T-helper 1 cell treated with Interleukin-12 subunit alpha and Interleukin-12 subunit beta and Interleukin-4 antibody, amounts not matched to agents 30 ng/mL and 1 ng/mL, for 36 hours (primary cell): ENCODE measurements around the gene NTPCR. TPM values are rescaled to one million over a fixed set of nuclear protein-coding genes. Genes with fewer than 3 reads are reported as not detected.

Experiments
- intact Hi-C: fragments of 100-400 bp; cut with micrococcal nuclease; formaldehyde crosslinking; loops from one replicate; pipeline ENCODE4 v1.15.1; 2024
- total RNA-seq: library from RNA; stranded (reverse); gene quantifications from 2 replicates; pipeline ENCODE4 v1.2.3, GENCODE V29; 2022

Gene NTPCR
- total RNA-seq, 1 donor from 2014 or later, result 26.7 TPM

- intact Hi-C loops, result no loop called here
These were observed 55.3 kb downstream of the NTPCR start for GRCh38 chr1:233005703-233006102.

DNA sequence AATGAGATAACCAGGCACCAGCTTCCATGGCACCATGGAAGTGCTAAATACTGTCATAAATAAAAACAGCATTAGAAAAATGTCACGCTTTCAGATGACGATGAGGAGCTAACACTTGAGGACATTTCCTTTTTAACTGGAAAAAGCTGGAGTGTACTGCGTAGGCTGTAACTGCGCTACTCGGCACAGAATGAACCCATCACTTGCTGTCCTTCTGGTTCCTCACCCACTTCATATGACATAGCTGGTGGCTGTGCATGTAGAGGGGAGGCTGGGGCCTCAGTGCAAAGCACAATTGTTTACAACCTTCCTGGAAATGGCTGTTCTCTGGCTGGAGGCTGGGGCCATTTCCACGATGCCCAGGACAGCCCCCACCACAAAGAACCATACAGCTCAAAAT lies 55.7 kb downstream of the NTPCR start:
- intact Hi-C loops, result no loop called here

DNA sequence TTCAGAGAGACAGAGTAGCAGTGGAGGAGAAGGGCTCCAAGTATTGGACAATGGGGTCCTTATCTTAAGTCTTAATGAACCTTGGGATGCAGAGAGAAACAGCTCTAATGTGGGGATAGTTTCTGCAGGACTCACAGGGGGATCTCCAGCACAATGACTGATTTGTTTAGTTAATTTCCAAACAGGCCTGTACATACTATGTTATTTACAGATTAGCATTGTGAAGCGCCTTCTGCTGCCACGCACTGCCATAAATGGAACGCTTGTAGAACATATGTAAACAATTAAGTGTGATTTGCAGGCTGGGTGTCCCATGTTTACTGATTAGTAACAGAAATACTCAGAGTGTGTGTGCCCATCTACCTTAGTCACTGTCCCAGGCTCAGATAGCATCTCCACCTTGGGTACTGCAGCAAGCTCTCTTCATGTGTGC lies 56.1 kb downstream of the NTPCR start:
- intact Hi-C loops, result no loop called here

DNA sequence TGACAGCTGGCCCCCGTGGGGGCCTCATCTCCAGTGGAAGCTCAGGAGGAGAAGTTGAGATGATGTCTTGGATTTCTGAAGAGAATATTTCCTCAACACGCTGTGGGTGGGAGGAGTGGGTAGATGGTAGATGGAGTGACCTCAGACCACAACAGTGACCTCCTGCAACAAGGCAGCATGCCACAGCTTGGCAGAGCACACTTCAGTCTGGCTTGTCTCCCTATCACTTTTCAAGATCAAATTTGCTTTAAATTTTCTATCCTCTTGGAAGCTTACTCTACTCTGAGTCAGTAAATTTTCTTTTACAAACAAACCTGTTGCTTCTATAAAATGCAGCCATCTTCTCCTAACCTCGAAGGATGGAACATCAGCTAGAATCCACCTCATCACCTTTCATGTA lies 59.7 kb downstream of the NTPCR start:
- intact Hi-C loops, result no loop called here

- intact Hi-C loops, result no loop called here
These were observed 61.6 kb downstream of the NTPCR start for GRCh38 chr1:233012021-233012420.

- intact Hi-C loops, result no loop called here
These were observed 65.6 kb downstream of the NTPCR start for GRCh38 chr1:233015965-233016364.

DNA sequence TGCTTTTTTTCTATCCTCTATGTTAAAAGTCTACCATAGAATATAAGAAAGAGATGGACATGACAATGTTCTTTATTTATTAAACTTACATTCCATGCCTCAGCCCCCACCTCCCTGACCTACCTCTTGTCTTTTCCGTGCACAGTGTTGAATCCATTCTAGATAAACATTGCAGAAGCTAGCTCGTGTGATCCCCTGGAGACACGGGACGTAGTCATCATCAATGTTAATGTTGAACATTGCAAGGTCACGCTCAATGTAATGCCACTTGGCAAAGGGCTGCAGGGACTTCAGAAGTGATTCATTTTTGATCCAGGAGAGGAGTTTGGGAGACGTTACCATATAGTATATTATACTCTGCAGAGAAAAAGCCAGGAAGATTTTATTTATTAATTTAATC lies 66.4 kb downstream of the NTPCR start:
- intact Hi-C loops, result no loop called here

DNA sequence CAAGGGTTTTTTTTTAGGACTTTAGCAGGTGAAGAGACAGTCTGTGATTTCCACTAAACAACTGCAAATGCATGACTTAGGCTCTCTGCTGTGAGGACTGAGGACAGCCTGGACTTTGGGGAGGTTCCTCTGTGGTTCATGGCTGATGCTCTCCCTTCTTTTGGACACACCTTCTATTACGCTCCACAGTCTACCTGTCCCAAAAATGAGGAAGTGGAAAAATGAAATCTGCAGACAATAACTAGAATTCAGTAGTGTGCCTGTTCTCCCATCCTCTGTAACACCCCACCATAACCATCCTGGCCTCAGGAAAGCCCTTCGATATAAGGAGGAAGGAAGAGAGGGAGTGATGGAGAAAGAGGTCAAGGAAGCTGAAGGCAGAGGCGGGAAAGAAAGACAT lies 68.7 kb downstream of the NTPCR start:
- intact Hi-C loops, result no loop called here

GRCh38 chr1:233019778-233020325 lies 69.4 kb downstream of the NTPCR start:
- intact Hi-C loops, result no loop called here

- intact Hi-C loops, result no loop called here
These were observed 70.0 kb downstream of the NTPCR start for GRCh38 chr1:233020426-233020825.

- intact Hi-C loops, result no loop called here
These were observed 71.8 kb downstream of the NTPCR start for GRCh38 chr1:233022246-233022645.

DNA sequence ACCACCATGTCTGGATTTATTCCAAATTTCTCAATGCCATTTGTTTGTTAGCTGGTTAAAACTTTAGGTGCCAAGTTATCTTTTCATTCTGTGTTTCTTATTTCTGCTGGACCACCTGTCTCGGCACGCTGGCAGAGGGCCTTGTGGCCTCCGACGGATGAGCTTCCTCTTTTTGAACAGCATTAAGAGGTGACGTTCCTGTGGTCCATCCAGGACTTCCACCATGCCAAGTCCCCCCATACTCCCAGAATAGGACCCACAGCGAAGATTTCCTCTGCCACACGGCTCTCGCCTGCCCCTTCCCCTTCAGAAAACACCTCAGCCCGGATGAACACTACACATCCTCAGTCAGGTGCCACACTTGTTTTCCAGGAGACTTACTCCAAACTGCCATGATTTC lies 73.8 kb downstream of the NTPCR start:
- intact Hi-C loops, result no loop called here

DNA sequence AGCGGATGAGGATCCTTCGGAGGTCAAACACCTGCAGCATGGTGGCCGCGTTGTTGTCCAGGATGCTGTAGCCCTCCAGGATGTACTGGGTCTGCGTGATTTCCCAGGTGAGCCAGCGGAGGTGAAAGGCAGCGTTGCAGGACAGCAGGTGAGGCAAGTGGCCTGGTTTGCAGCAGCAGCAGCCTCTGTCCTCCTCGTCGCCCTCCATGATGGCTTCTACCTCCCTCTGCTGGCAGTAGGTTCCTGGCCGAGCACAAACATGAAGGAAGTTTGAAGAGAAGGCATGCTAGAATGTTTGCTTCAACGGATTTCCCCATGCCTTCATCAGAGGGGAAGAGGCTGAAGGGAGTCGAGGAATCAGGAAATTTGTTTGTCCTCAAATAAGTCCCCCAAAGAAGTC lies 74.7 kb downstream of the NTPCR start:
- intact Hi-C loops, result loop anchor here (1.0 kb wide), 1 partner anchor 390 kb away; no protein-coding TSS in a partner anchor

- intact Hi-C loops, result loop anchor here (1.0 kb wide), 1 partner anchor 390 kb away; no protein-coding TSS in a partner anchor
These were observed 75.2 kb downstream of the NTPCR start for GRCh38 chr1:233025567-233025966.

DNA sequence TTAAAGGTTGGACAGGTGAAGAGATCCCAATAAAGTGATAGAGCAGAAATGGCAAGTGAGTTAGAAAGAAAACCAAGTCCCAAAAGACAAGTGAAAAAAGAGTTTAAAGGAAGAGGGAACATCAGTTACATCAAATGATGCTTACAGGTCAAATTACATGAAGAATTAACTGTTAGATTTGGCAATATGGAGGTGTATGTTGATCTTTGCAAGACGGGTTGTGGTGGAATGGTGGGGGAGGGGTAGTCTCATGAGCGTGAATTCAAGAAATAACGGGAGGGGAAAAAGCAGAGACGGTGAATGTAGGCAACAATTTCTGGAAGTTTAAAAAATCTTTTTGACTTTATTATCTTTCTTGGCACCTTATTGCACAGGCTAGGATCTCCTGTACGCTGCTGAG lies 76.6 kb downstream of the NTPCR start:
- intact Hi-C loops, result no loop called here

GRCh38 chr1:233031521-233031920 lies 81.1 kb downstream of the NTPCR start:
- intact Hi-C loops, result no loop called here

DNA sequence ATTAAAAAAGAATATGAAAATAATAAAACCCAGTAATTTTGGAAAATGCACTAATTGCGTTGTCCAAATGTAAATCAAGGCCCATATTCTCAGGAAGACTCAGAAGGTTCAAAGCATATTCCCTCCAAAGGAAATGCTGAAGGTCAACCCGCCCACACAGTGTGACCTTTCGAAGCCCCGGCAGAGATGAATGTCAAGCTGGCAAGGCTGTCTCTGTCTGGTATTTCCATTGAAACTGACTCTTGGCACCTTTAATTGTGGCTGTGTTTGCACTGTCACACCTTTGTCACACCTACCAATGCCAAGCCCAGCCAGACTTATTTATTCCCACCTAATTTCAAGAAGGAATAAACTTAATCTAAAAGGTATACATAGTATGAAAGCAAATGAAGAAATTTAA lies 82.5 kb downstream of the NTPCR start:
- intact Hi-C loops, result no loop called here

- intact Hi-C loops, result no loop called here
These were observed 83.0 kb downstream of the NTPCR start for GRCh38 chr1:233033361-233033760.

Other genes starting within 250 kb of the NTPCR start
- gene MAP10, start 145.2 kb upstream of the NTPCR start, total RNA-seq, result 4.0 and 4.5 TPM in 2 replicates